Endothelial cell of umbilical vein (primary cell): ENCODE measurements around the gene ARSK.
"Not testable (repeated sequence)": the region's sequence is repeated elsewhere in the genome, so short reads cannot be mapped to it uniquely, and the experiment has no call there.

Source experiments
- CTCF ChIP-seq, 2 donors: IDR thresholded peaks; 1 replicate in 1 of 2; 2 replicates in 1 of 2; pipeline ENCODE4 v1.5.1; 2011; ENCODE audit warnings: low read length in 2 of 2, mild to moderate bottlenecking in 2 of 2, moderate library complexity in 2 of 2, control low read depth in 1 of 2, inconsistent platforms in 1 of 2, low read depth in 1 of 2; ENCODE audit not compliant: insufficient read depth in 1 of 2; ENCODE audit errors: extremely low read depth in 1 of 2
- EZH2 ChIP-seq: IDR thresholded peaks from 2 replicates; pipeline ENCODE4 v1.6.1; 2012; ENCODE audit warnings: borderline replicate concordance, low read depth, mild to moderate bottlenecking, moderate library complexity, low read length, inconsistent platforms; ENCODE audit not compliant: severe bottlenecking
- FOS ChIP-seq: IDR thresholded peaks from 2 replicates; pipeline ENCODE4 v1.6.1; 2011; ENCODE audit warnings: mild to moderate bottlenecking, low read length, moderate library complexity, borderline replicate concordance; ENCODE audit not compliant: insufficient read depth
- GATA2 ChIP-seq: IDR thresholded peaks from 2 replicates; pipeline ENCODE4 v1.7.0; 2011; ENCODE audit warnings: low read depth, mild to moderate bottlenecking, moderate library complexity, mixed read lengths, low read length; ENCODE audit not compliant: insufficient read length, insufficient read depth
- JUN ChIP-seq: IDR thresholded peaks from 2 replicates; pipeline ENCODE4 v1.6.1; 2011; ENCODE audit warnings: borderline replicate concordance, low read depth; ENCODE audit not compliant: insufficient read length, insufficient read depth
- MYC ChIP-seq: IDR thresholded peaks from one replicate; pipeline ENCODE4 v1.6.1; 2011; ENCODE audit warnings: mild to moderate bottlenecking, low read depth, low read length
- POLR2A ChIP-seq: IDR thresholded peaks from 2 replicates; pipeline ENCODE4 v1.6.1; 2012; ENCODE audit warnings: low read depth, mild to moderate bottlenecking, control low read depth, low read length
- POLR2AphosphoS5 ChIP-seq: IDR thresholded peaks from 2 replicates; pipeline ENCODE4 v1.6.1; 2012; ENCODE audit warnings: low read depth, mild to moderate bottlenecking, control low read depth, low read length, moderate library complexity; ENCODE audit not compliant: insufficient read depth
- TF ChIP-seq, protein P1 (sequence below): IDR thresholded peaks from 2 replicates; pipeline ENCODE4 v1.6.1; 2011; ENCODE audit not compliant: insufficient read depth, insufficient read length

DNA sequence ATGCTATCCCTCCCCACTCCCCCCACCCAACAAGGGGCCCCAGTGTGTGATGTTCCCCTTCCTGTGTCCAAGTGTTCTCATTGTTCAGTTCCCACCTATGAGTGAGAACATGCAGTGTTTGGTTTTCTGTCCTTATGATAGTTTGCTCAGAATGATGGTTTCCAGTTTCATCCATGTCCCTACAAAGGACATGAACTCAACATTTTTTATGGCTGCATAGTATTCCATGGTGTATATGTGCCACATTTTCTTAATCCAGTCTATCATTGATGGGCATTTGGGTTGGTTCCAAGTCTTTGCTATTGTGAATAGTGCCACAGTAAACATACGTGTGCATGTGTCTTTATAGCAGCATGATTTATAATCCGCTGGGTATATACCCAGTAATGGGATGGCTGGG, 78.0 kb downstream of the ARSK start:
- not testable (repeated sequence) for TF ChIP-seq CTCF (IDR thresholded peaks at IDR 0.05; ENCODE audit: extremely low read depth in 1 of 2, insufficient read depth in 1 of 2, low read depth in 1 of 2, low read length in 2 of 2); EZH2; POLR2A; POLR2AphosphoS5; GATA2; JUN; MYC; FOS
- TF ChIP-seq, protein P1, sequence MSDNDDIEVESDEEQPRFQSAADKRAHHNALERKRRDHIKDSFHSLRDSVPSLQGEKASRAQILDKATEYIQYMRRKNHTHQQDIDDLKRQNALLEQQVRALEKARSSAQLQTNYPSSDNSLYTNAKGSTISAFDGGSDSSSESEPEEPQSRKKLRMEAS: not testable (repeated sequence)
